OCI-LY1 (cell line): ENCODE data around the gene RPS6KA3.

Source experiments
- H2AFZ ChIP-seq: fragments of 200-600 bp; sonication (generic), shearing (Covaris generic); 2 replicates; pipeline ENCODE4 v1.6.0; 2014; ENCODE audit warnings: antibody characterized with exemption, mild to moderate bottlenecking, low read length
- H3F3A ChIP-seq: fragments of 200-600 bp; sonication (generic), shearing (Covaris generic); 2 replicates; pipeline ENCODE4 v1.6.0; 2014; ENCODE audit warnings: mild to moderate bottlenecking, antibody characterized with exemption, low read length, moderate library complexity; ENCODE audit not compliant: insufficient read depth
- H3K27ac ChIP-seq: fragments of 200-600 bp; sonication (generic); 2 replicates; pipeline ENCODE4 v1.5.1; 2014; ENCODE audit warnings: low read length, mixed run types, mild to moderate bottlenecking, low read depth; ENCODE audit not compliant: poor library complexity, severe bottlenecking
- H3K27me3 ChIP-seq: fragments of 200-600 bp; sonication (generic); 2 replicates; pipeline ENCODE4 v1.6.0; 2014; ENCODE audit warnings: antibody characterized with exemption, mild to moderate bottlenecking, low read length, moderate library complexity; ENCODE audit not compliant: insufficient read depth
- H3K36me3 ChIP-seq: fragments of 200-600 bp; sonication (generic); 2 replicates; pipeline ENCODE4 v1.6.1; 2014; ENCODE audit warnings: mild to moderate bottlenecking, antibody characterized with exemption, low read length, moderate library complexity, mixed read lengths; ENCODE audit not compliant: insufficient read depth
- H3K4me1 ChIP-seq: fragments of 200-600 bp; sonication (generic); 2 replicates; pipeline ENCODE4 v1.5.1; 2014; ENCODE audit warnings: mild to moderate bottlenecking, low read length, moderate library complexity; ENCODE audit not compliant: insufficient read depth, severe bottlenecking
- H3K4me2 ChIP-seq: fragments of 200-600 bp; sonication (generic), shearing (Covaris generic); 2 replicates; pipeline ENCODE4 v1.6.1; 2014; ENCODE audit warnings: low read length
- H3K4me3 ChIP-seq: fragments of 200-600 bp; sonication (generic); 2 replicates; pipeline ENCODE4 v1.5.1; 2014; ENCODE audit warnings: low read length, low read depth, mild to moderate bottlenecking, mixed read lengths; ENCODE audit not compliant: poor library complexity, severe bottlenecking
- H3K79me2 ChIP-seq: fragments of 200-600 bp; shearing (Covaris generic); 2 replicates; pipeline ENCODE4 v1.6.1; 2016; ENCODE audit warnings: mixed run types, low read length, mixed read lengths; ENCODE audit not compliant: insufficient read depth
- H3K9ac ChIP-seq: fragments of 200-600 bp; sonication (generic), shearing (Covaris generic); 2 replicates; pipeline ENCODE4 v1.6.1; 2014; ENCODE audit warnings: mild to moderate bottlenecking, low read length, mixed read lengths
- H3K9me2 ChIP-seq: fragments of 200-600 bp; sonication (generic), shearing (Covaris generic); 2 replicates; pipeline ENCODE4 v1.6.1; 2014; ENCODE audit warnings: low read depth, mild to moderate bottlenecking, low read length, mixed read lengths
- H3K9me3 ChIP-seq: fragments of 200-600 bp; shearing (Covaris generic); 2 replicates; pipeline ENCODE4 v1.6.1; 2014; ENCODE audit warnings: low read length, mixed read lengths
- H4K20me1 ChIP-seq: fragments of 200-600 bp; sonication (generic), shearing (Covaris generic); 2 replicates; pipeline ENCODE4 v1.6.0; 2016; ENCODE audit warnings: mild to moderate bottlenecking, low read length; ENCODE audit not compliant: insufficient read depth
- EZH2 ChIP-seq: fragments of 200-600 bp; sonication (generic), shearing (Covaris generic); IDR thresholded peaks from 2 replicates; pipeline ENCODE4 v1.8.0; 2017; ENCODE audit warnings: borderline replicate concordance, mixed run types, mild to moderate bottlenecking, antibody characterized with exemption, low read length, moderate library complexity, mixed read lengths
- TF ChIP-seq, protein P1 (sequence below): fragments of 200-600 bp; sonication (generic), shearing (Covaris generic); IDR thresholded peaks from 2 replicates; pipeline ENCODE4 v1.5.1; 2017; ENCODE audit warnings: mild to moderate bottlenecking, antibody characterized with exemption, low read length, moderate library complexity, mixed read lengths

Gene RPS6KA3

DNA sequence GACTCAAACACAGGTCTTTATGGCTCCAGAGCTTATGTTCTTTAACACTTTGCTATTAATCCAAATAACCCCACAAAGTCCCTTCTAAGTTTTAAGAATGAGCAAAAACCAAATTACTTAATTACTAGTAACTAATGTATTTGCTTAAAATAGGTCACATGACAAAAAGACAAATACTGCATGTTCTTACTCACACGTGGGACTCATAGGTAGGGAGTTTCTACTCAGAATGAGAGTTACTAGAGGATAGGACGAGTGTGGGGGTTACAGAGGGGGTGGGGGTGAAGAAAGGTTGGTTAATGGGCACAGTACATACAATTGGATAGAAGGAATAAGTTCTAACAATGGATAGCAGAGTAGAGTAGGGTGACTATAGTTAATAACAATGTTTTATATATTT lies 5.8 kb downstream of the RPS6KA3 start:
- Histone ChIP-seq H4K20me1 (no peaks in the 10 kb centered on the region), H3K79me2 (peaks cover 67% of the 10 kb centered on the region)

GRCh38 chrX:20254712-20255299 lies 11.9 kb downstream of the RPS6KA3 start:
- Histone ChIP-seq H3K4me1 (peaks cover 1% of the 10 kb centered on the region), H4K20me1 (no peaks in the 10 kb centered on the region), H3K9me3 (no peaks in the 10 kb centered on the region), H3K36me3 (0 out of 2 replicates have a peak, but pooled peaks cover 6% of the 10 kb centered on the region), H3K79me2 (peaks cover 18% of the 10 kb centered on the region), H3F3A (no peaks in the 10 kb centered on the region), H3K4me2 (no peak overlapping the region), H3K27me3 (no peaks in the 10 kb centered on the region), H2AFZ (no peak overlapping the region), H3K9ac (no peak overlapping the region), H3K4me3 (no peak overlapping the region), H3K9me2 (no peaks in the 10 kb centered on the region), H3K27ac (no peak overlapping the region)
- TF ChIP-seq, protein P1, sequence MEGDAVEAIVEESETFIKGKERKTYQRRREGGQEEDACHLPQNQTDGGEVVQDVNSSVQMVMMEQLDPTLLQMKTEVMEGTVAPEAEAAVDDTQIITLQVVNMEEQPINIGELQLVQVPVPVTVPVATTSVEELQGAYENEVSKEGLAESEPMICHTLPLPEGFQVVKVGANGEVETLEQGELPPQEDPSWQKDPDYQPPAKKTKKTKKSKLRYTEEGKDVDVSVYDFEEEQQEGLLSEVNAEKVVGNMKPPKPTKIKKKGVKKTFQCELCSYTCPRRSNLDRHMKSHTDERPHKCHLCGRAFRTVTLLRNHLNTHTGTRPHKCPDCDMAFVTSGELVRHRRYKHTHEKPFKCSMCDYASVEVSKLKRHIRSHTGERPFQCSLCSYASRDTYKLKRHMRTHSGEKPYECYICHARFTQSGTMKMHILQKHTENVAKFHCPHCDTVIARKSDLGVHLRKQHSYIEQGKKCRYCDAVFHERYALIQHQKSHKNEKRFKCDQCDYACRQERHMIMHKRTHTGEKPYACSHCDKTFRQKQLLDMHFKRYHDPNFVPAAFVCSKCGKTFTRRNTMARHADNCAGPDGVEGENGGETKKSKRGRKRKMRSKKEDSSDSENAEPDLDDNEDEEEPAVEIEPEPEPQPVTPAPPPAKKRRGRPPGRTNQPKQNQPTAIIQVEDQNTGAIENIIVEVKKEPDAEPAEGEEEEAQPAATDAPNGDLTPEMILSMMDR, result no peak
- TF ChIP-seq EZH2, result no peak

More for the DNA sequence above, 5.8 kb downstream of the RPS6KA3 start:
- H3K4me2 ChIP-seq, result no peak overlapping the region
- peaks cover 47% of the 10 kb centered on the region for H3K4me1 ChIP-seq
- no peak overlapping the region for H3K4me3 ChIP-seq
- no peaks in the 10 kb centered on the region for H3K9me2 ChIP-seq
- no peak overlapping the region for H3K9ac ChIP-seq
- H3F3A ChIP-seq, result no peaks in the 10 kb centered on the region
- 0 out of 2 replicates have a peak, but pooled peaks cover 5% of the 10 kb centered on the region for H3K36me3 ChIP-seq
- H3K9me3 ChIP-seq, result no peaks in the 10 kb centered on the region
- no peaks in the 10 kb centered on the region for H3K27me3 ChIP-seq
- no peak overlapping the region for H2AFZ ChIP-seq
- TF ChIP-seq, protein P1, result no peak
- no peak for TF ChIP-seq EZH2
- H3K27ac ChIP-seq, result no peak overlapping the region

- H3K36me3 ChIP-seq, result 0 out of 2 replicates have a peak, but pooled peaks cover 6% of the 10 kb centered on the region
- H3K4me2 ChIP-seq, result no peak overlapping the region
- H4K20me1 ChIP-seq, result no peaks in the 10 kb centered on the region
- TF ChIP-seq, protein P1, result no peak
- TF ChIP-seq EZH2, result no peak
- H3K4me3 ChIP-seq, result no peak overlapping the region
- H3K27ac ChIP-seq, result no peak overlapping the region
- 0 out of 2 replicates have a peak, but pooled peaks cover 5% of the 10 kb centered on the region for H3K79me2 ChIP-seq
- H3K27me3 ChIP-seq, result no peaks in the 10 kb centered on the region
- no peaks in the 10 kb centered on the region for H3F3A ChIP-seq
- H3K9me3 ChIP-seq, result no peaks in the 10 kb centered on the region
- H3K9me2 ChIP-seq, result no peaks in the 10 kb centered on the region
- no peak overlapping the region for H3K9ac ChIP-seq
- H3K4me1 ChIP-seq, result no peaks in the 10 kb centered on the region
- no peak overlapping the region for H2AFZ ChIP-seq
Measured at GRCh38 chrX:20253232-20253543, 13.5 kb downstream of the RPS6KA3 start.
